Measurements from ENCODE around the gene ARFGEF3.
"Not testable (repeated sequence)": the region's sequence is repeated elsewhere in the genome, so short reads cannot be mapped to it uniquely, and the experiment has no call there.

Gene ARFGEF3

DNA sequence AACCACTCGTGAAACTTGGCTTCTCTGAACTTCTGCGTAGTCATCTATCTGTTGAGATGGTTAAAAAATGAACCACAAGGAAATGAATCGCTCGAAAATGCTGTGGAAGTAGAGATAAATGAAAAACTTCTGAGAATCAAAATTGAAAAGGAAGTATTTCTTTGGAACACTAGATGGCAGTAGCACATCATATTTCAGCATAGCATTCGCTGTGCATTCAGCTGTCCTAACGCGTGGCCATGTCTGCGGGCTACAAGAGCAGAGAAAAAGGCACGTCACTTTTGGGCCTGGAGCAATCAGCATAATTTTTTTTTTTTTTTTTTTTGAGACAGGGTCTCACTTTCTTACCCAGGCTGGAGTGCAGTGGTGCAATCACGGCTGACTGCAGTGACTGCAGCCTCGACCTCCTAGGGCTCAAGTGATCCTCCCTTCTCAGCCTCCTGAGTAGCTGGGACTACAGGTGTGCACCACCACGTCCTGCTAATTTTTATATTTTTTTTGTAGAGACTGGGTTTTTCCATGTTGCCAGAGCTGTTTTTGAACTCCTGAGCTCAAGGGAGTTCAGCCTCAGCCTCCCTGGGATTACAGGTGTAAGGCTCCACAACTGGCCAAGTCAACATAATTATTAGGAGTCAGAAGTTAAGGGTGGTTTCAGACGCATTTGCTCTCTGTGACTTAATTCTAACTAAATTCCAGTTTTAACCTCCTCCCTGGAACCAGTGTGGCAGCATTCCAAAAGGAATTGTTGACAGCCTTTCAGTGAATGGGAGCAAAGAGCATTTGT is 45.7 kb upstream of the ARFGEF3 start:
- no peak overlapping the region for H3K23ac ChIP-seq (ENCODE audit: low read length in 2 of 2)
- H3K4me3 ChIP-seq (ENCODE audit: insufficient read depth in 1 of 2, low read depth in 1 of 2, low read length in 2 of 2), result no peak overlapping the region
- H2AFZ ChIP-seq (ENCODE audit: low read depth, low read length), result no peak overlapping the region
- H3K9me3 ChIP-seq (ENCODE audit: control insufficient read depth, low read length), result no peaks in the 10 kb centered on the region
- no peak overlapping the region for H3K4me2 ChIP-seq (ENCODE audit: low read length, poor library complexity, severe bottlenecking)
- H3K4ac ChIP-seq (ENCODE audit: low read depth in 1 of 2, low read length in 2 of 2), result no peak overlapping the region
- no peak overlapping the region for H2BK12ac ChIP-seq (ENCODE audit: low read length in 2 of 2)
- no peaks in the 10 kb centered on the region for H3K4me1 ChIP-seq (ENCODE audit: control insufficient read depth, insufficient read depth, low read depth, low read length)
- no peak overlapping the region for H2BK120ac ChIP-seq (ENCODE audit: low read depth, low read length)
- DNase-seq, result peak; percentile 77
- H3K36me3 ChIP-seq (ENCODE audit: control insufficient read depth in 1 of 2, insufficient read depth in 2 of 2, low read depth in 1 of 2, low read length in 2 of 2), result no peaks in the 10 kb centered on the region
- WGBS, result 22% methylated on average over 12 of the region's 13 CpGs
- no peak overlapping the region for H4K91ac ChIP-seq (ENCODE audit: low read length)
- no peak overlapping the region for H3K18ac ChIP-seq (ENCODE audit: low read depth in 1 of 2, low read length in 2 of 2)
- H2BK15ac ChIP-seq (ENCODE audit: low read depth, poor library complexity, severe bottlenecking), result no peak overlapping the region
- no peaks in the 10 kb centered on the region for H3K79me1 ChIP-seq (replicated peaks; ENCODE audit: low read length, poor library complexity, severe bottlenecking)
- H4K8ac ChIP-seq (ENCODE audit: low read length), result no peak overlapping the region
- H3K27ac ChIP-seq (ENCODE audit: low read length, poor library complexity, severe bottlenecking), result no peak overlapping the region
- no peak overlapping the region for H3K9ac ChIP-seq (ENCODE audit: low read length)
- peaks cover 9 to 29% of the 10 kb centered on the region in 2 experiments for H3K27me3 ChIP-seq (ENCODE audit: control insufficient read depth in 1 of 2, insufficient read depth in 1 of 2, low read length in 2 of 2)
- no peak overlapping the region for H3K14ac ChIP-seq (ENCODE audit: low read length in 2 of 2)
- H2AK5ac ChIP-seq (ENCODE audit: low read length, severe bottlenecking), result no peak overlapping the region
- no peak overlapping the region for H2BK5ac ChIP-seq (ENCODE audit: low read depth, low read length, poor library complexity, severe bottlenecking)

DNA sequence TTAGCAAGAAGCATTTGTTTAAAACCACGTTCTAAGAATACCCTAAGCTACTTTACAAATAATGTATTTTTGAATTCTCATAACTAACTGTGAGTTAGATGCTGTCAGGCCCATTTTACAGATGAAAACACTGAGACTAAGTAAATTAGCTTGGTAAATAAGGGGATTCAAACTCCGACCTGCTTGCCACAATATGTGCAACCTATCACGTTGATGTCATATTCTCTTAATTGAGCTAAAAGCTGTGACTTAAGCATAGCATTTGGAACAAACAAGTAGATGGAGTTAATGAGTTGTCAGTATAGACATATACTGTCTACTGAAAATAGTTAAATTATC is 45.1 kb upstream of the ARFGEF3 start:
- no peak for DNase-seq
- H4K8ac ChIP-seq (ENCODE audit: low read length), result no peak overlapping the region
- H3K27me3 ChIP-seq (ENCODE audit: control insufficient read depth in 1 of 2, insufficient read depth in 1 of 2, low read length in 2 of 2), result peaks cover 9 to 30% of the 10 kb centered on the region in 2 experiments
- no peak overlapping the region for H2BK120ac ChIP-seq (ENCODE audit: low read depth, low read length)
- no peak overlapping the region for H2BK5ac ChIP-seq (ENCODE audit: low read depth, low read length, poor library complexity, severe bottlenecking)
- no peak overlapping the region for H3K23ac ChIP-seq (ENCODE audit: low read length in 2 of 2)
- H2AK5ac ChIP-seq (ENCODE audit: low read length, severe bottlenecking), result no peak overlapping the region
- H3K9ac ChIP-seq (ENCODE audit: low read length), result no peak overlapping the region
- no peak overlapping the region for H3K4ac ChIP-seq (ENCODE audit: low read depth in 1 of 2, low read length in 2 of 2)
- H3K4me3 ChIP-seq (ENCODE audit: insufficient read depth in 1 of 2, low read depth in 1 of 2, low read length in 2 of 2), result no peak overlapping the region
- no peaks in the 10 kb centered on the region for H3K36me3 ChIP-seq (ENCODE audit: control insufficient read depth in 1 of 2, insufficient read depth in 2 of 2, low read depth in 1 of 2, low read length in 2 of 2)
- no peak overlapping the region for H2BK12ac ChIP-seq (ENCODE audit: low read length in 2 of 2)
- no peak overlapping the region for H2AFZ ChIP-seq (ENCODE audit: low read depth, low read length)
- H3K4me2 ChIP-seq (ENCODE audit: low read length, poor library complexity, severe bottlenecking), result no peak overlapping the region
- WGBS, result 100% methylated on average over 2 of the region's 3 CpGs
- no peak overlapping the region for H4K91ac ChIP-seq (ENCODE audit: low read length)
- no peaks in the 10 kb centered on the region for H3K79me1 ChIP-seq (replicated peaks; ENCODE audit: low read length, poor library complexity, severe bottlenecking)
- no peak overlapping the region for H3K14ac ChIP-seq (ENCODE audit: low read length in 2 of 2)
- H2BK15ac ChIP-seq (ENCODE audit: low read depth, poor library complexity, severe bottlenecking), result no peak overlapping the region
- H3K18ac ChIP-seq (ENCODE audit: low read depth in 1 of 2, low read length in 2 of 2), result no peak overlapping the region
- H3K27ac ChIP-seq (ENCODE audit: low read length, poor library complexity, severe bottlenecking), result no peak overlapping the region
- no peaks in the 10 kb centered on the region for H3K4me1 ChIP-seq (ENCODE audit: control insufficient read depth, insufficient read depth, low read depth, low read length)
- H3K9me3 ChIP-seq (ENCODE audit: control insufficient read depth, low read length), result no peaks in the 10 kb centered on the region

DNA sequence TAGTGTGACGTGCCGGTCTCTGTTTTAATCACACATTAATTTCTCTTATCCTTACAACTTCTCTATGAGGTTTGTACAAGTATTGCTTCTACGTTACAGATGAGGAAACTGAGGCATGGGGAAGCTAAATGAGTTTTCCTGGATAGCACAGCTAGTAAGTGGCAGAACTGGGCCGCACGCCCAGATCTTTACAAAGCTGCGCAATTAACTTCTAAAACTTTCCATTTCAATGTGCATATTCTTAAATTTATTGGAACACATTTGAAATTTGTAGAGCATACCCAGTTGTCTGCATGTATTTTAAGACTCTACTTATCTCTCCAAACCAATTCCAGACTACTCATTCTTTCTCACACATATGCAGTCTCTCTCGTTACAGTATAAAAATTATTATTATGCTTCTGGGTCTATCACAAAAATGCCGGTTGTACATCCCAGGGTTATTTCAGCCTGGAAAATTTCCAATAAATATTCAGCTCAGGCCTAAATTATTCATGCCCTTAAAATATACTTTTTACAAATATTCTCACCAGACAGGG is 44.3 kb upstream of the ARFGEF3 start:
- Histone ChIP-seq H2BK120ac (ENCODE audit: low read depth, low read length) (no peak overlapping the region), H4K8ac (ENCODE audit: low read length) (no peak overlapping the region), H3K4me3 (ENCODE audit: insufficient read depth in 1 of 2, low read depth in 1 of 2, low read length in 2 of 2) (no peak overlapping the region), H4K91ac (ENCODE audit: low read length) (no peak overlapping the region), H3K14ac (ENCODE audit: low read length in 2 of 2) (no peak overlapping the region), H3K4me2 (ENCODE audit: low read length, poor library complexity, severe bottlenecking) (no peak overlapping the region), H3K18ac (ENCODE audit: low read depth in 1 of 2, low read length in 2 of 2) (no peak overlapping the region), H2BK12ac (ENCODE audit: low read length in 2 of 2) (no peak overlapping the region), H3K36me3 (ENCODE audit: control insufficient read depth in 1 of 2, insufficient read depth in 2 of 2, low read depth in 1 of 2, low read length in 2 of 2) (no peaks in the 10 kb centered on the region), H3K9me3 (ENCODE audit: control insufficient read depth, low read length) (no peaks in the 10 kb centered on the region), H3K4ac (ENCODE audit: low read depth in 1 of 2, low read length in 2 of 2) (no peak overlapping the region), H3K23ac (ENCODE audit: low read length in 2 of 2) (no peak overlapping the region), H2AFZ (ENCODE audit: low read depth, low read length) (no peak overlapping the region), H3K79me1 (replicated peaks; ENCODE audit: low read length, poor library complexity, severe bottlenecking) (no peaks in the 10 kb centered on the region), H3K27me3 (ENCODE audit: control insufficient read depth in 1 of 2, insufficient read depth in 1 of 2, low read length in 2 of 2) (peaks cover 9 to 38% of the 10 kb centered on the region in 2 experiments), H3K4me1 (ENCODE audit: control insufficient read depth, insufficient read depth, low read depth, low read length) (no peaks in the 10 kb centered on the region), H2AK5ac (ENCODE audit: low read length, severe bottlenecking) (no peak overlapping the region), H3K9ac (ENCODE audit: low read length) (no peak overlapping the region), H2BK5ac (ENCODE audit: low read depth, low read length, poor library complexity, severe bottlenecking) (no peak overlapping the region), H2BK15ac (ENCODE audit: low read depth, poor library complexity, severe bottlenecking) (no peak overlapping the region), H3K27ac (ENCODE audit: low read length, poor library complexity, severe bottlenecking) (no peak overlapping the region)
- no peak for DNase-seq
- 96% methylated on average over 5 of the region's 8 CpGs for WGBS

DNA sequence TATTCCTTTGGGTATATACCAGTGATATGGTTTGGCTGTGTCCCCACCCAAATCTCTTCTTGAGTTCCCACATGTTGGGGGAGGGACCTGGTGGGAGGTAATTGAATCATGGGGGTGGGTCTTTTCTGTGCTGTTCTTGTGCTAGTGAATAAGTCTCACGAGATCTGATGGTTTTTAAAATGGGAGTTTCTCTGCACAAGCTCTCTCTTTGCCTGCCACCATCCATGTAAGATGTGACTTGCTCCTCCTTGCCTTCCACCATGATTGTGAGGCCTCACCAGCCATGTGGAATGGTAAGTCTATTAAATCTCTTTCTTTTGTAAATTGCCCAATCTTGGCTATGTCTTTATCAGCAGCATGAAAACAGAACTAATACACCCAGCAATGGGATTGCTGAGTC is 42.5 kb upstream of the ARFGEF3 start:
- not testable (repeated sequence) for H2BK15ac ChIP-seq (ENCODE audit: low read depth, poor library complexity, severe bottlenecking); H3K9me3 ChIP-seq (ENCODE audit: control insufficient read depth, low read length); H2BK12ac ChIP-seq (ENCODE audit: low read length in 2 of 2); H2BK120ac ChIP-seq (ENCODE audit: low read depth, low read length); H2AFZ ChIP-seq (ENCODE audit: low read depth, low read length); H3K4me1 ChIP-seq (ENCODE audit: control insufficient read depth, insufficient read depth, low read depth, low read length); H3K79me1 ChIP-seq (replicated peaks; ENCODE audit: low read length, poor library complexity, severe bottlenecking); H3K36me3 ChIP-seq (ENCODE audit: control insufficient read depth in 1 of 2, insufficient read depth in 2 of 2, low read depth in 1 of 2, low read length in 2 of 2); DNase-seq; H3K23ac ChIP-seq (ENCODE audit: low read length in 2 of 2); H3K9ac ChIP-seq (ENCODE audit: low read length); H3K4ac ChIP-seq (ENCODE audit: low read depth in 1 of 2, low read length in 2 of 2); H4K8ac ChIP-seq (ENCODE audit: low read length); H3K4me2 ChIP-seq (ENCODE audit: low read length, poor library complexity, severe bottlenecking); H4K91ac ChIP-seq (ENCODE audit: low read length); H3K14ac ChIP-seq (ENCODE audit: low read length in 2 of 2); H3K18ac ChIP-seq (ENCODE audit: low read depth in 1 of 2, low read length in 2 of 2); H3K27ac ChIP-seq (ENCODE audit: low read length, poor library complexity, severe bottlenecking); H2AK5ac ChIP-seq (ENCODE audit: low read length, severe bottlenecking); H3K4me3 ChIP-seq (ENCODE audit: insufficient read depth in 1 of 2, low read depth in 1 of 2, low read length in 2 of 2); H2BK5ac ChIP-seq (ENCODE audit: low read depth, low read length, poor library complexity, severe bottlenecking)
- peaks cover 9 to 37% of the 10 kb centered on the region in 2 experiments for H3K27me3 ChIP-seq (ENCODE audit: control insufficient read depth in 1 of 2, insufficient read depth in 1 of 2, low read length in 2 of 2)
- WGBS, result 83% methylated on average over 1 of the region's 1 CpG
